ENCODE measurements around the gene RGS6. TPM values are rescaled to one million over a fixed set of nuclear protein-coding genes. Genes with fewer than 3 reads are reported as not detected.

Gene RGS6
- total RNA-seq, 2 experiments from 2014 or later, result not detected

- Mint-ChIP-seq H3K27me3 (no peaks in the 10 kb centered on the region), H3K4me1 (ENCODE audit: low read depth) (no peaks in the 10 kb centered on the region), H3K4me3 (no peak overlapping the region), H3K9me3 (no peaks in the 10 kb centered on the region), H3K27ac (no peak overlapping the region), H3K36me3 (ENCODE audit: low read depth) (no peaks in the 10 kb centered on the region)
- no peaks in the 10 kb centered on the region for H3K36me3 ChIP-seq (ENCODE audit: insufficient read depth, low read length)
- no peak overlapping the region for H3K27ac ChIP-seq (ENCODE audit: low read depth in 1 of 2, low read length in 2 of 2)
- ChIA-PET CTCF (no interaction called here), POLR2A (no interaction called here)
- H3K4me3 ChIP-seq (ENCODE audit: low read length), result no peak overlapping the region
- intact Hi-C loops (cut with DNase I, micrococcal nuclease), result no loop called here
- ATAC-seq (ENCODE audit: poor library complexity), result no peak
- no peak for TF ChIP-seq CTCF (IDR thresholded peaks at IDR 0.05)
- no peaks in the 10 kb centered on the region for H3K4me1 ChIP-seq (ENCODE audit: insufficient read depth, low read length)
- H3K27me3 ChIP-seq (ENCODE audit: control insufficient read depth in 1 of 2, insufficient read depth in 2 of 2, low read length in 2 of 2), result no peaks in the 10 kb centered on the region
- H3K9me3 ChIP-seq (ENCODE audit: control insufficient read depth in 1 of 2, insufficient read depth in 1 of 2, low read length in 2 of 2), result peaks cover 0 to 6% of the 10 kb centered on the region in 2 experiments
- DNase-seq, result no peak
Measured at GRCh38 chr14:72611506-72611905, 679.3 kb downstream of the RGS6 start.

DNA sequence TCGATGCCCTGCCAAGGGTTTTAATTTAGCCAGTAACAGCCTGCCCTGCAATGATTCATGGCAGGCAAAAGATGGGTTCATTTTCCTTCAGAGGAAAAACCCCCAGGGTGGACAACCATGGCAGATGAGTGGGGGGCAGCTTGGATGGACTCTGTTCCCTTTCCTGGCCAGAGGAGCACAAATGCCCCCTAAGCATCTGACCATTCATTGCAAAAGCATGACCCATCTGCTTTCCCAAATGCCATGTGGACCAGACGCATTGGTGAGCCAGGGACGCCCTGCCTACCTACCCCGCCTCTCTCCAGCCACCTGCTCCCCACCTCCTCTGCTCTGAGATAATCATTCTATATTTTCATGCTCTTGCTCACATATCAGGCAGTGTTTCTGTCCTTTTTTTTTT lies 679.8 kb downstream of the RGS6 start:
- no peaks in the 10 kb centered on the region for H3K27me3 ChIP-seq (ENCODE audit: control insufficient read depth in 1 of 2, insufficient read depth in 2 of 2, low read length in 2 of 2)
- H3K4me3 Mint-ChIP-seq, result no peak overlapping the region

DNA sequence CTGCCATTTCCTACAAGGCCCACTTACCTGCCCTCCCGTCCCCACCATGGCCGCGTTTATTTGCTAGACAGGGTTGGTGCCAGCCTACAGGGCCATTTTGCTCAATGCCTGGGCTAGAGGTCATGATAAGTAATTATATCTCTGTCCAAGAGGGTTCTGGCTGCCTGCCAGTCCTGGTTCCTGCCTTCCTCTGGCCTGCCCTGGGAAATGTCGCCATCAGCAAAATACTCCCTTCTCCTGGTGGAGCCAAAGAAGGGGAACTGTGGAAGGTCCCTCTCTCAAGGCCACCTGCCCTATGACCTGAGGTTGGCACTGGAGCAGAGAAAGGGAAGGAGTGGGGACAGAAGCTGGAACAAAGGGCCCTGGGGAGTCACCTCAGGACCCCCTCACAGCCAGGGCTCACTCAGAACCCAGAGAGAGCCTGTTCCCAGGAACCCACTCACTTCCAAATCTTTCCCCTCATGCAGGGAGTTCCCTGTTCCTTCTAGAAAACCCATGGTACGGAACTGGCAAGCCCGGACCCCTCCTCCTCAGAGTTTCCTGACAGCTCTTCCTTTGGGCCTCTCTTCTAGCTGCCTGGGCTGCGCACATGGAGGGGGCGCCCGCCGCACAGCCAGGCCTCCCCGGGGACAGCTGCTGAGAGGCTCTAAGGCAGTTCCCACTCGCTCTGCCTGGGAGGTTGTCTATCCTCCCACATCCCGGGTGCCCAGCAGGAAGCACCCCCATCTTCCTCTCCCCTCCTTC lies 681.2 kb downstream of the RGS6 start:
- no peaks in the 10 kb centered on the region for H3K4me1 ChIP-seq (ENCODE audit: insufficient read depth, low read length)
- ATAC-seq (ENCODE audit: poor library complexity), result no peak
- H3K27ac ChIP-seq (ENCODE audit: low read depth in 1 of 2, low read length in 2 of 2), result no peak overlapping the region
- CTCF ChIA-PET, result no interaction called here
- H3K27me3 Mint-ChIP-seq, result no peaks in the 10 kb centered on the region
- intact Hi-C loops (cut with DNase I, micrococcal nuclease), result no loop called here
- no peaks in the 10 kb centered on the region for H3K9me3 Mint-ChIP-seq
- no peaks in the 10 kb centered on the region for H3K36me3 ChIP-seq (ENCODE audit: insufficient read depth, low read length)
- peaks cover 0 to 6% of the 10 kb centered on the region in 2 experiments for H3K9me3 ChIP-seq (ENCODE audit: control insufficient read depth in 1 of 2, insufficient read depth in 1 of 2, low read length in 2 of 2)
- no peak overlapping the region for H3K4me3 Mint-ChIP-seq
- H3K36me3 Mint-ChIP-seq (ENCODE audit: low read depth), result no peaks in the 10 kb centered on the region
- no peaks in the 10 kb centered on the region for H3K4me1 Mint-ChIP-seq (ENCODE audit: low read depth)
- POLR2A ChIA-PET, result no interaction called here
- no peaks in the 10 kb centered on the region for H3K27me3 ChIP-seq (ENCODE audit: control insufficient read depth in 1 of 2, insufficient read depth in 2 of 2, low read length in 2 of 2)
- no peak for DNase-seq
- TF ChIP-seq CTCF (IDR thresholded peaks at IDR 0.05), result no peak
- H3K4me3 ChIP-seq (ENCODE audit: low read length), result no peak overlapping the region
- H3K27ac Mint-ChIP-seq, result no peak overlapping the region

More for the DNA sequence above, 679.8 kb downstream of the RGS6 start:
- H3K27me3 Mint-ChIP-seq, result no peaks in the 10 kb centered on the region
- intact Hi-C loops (cut with DNase I, micrococcal nuclease), result no loop called here
- Histone ChIP-seq H3K27ac (ENCODE audit: low read depth in 1 of 2, low read length in 2 of 2) (no peak overlapping the region), H3K9me3 (ENCODE audit: control insufficient read depth in 1 of 2, insufficient read depth in 1 of 2, low read length in 2 of 2) (peaks cover 0 to 6% of the 10 kb centered on the region in 2 experiments), H3K36me3 (ENCODE audit: insufficient read depth, low read length) (no peaks in the 10 kb centered on the region), H3K4me1 (ENCODE audit: insufficient read depth, low read length) (no peaks in the 10 kb centered on the region), H3K4me3 (ENCODE audit: low read length) (no peak overlapping the region)
- H3K36me3 Mint-ChIP-seq (ENCODE audit: low read depth), result no peaks in the 10 kb centered on the region
- CTCF ChIA-PET, result no interaction called here
- no peak for DNase-seq
- ATAC-seq (ENCODE audit: poor library complexity), result no peak
- TF ChIP-seq CTCF (IDR thresholded peaks at IDR 0.05), result no peak
- no peaks in the 10 kb centered on the region for H3K9me3 Mint-ChIP-seq
- POLR2A ChIA-PET, result no interaction called here
- H3K27ac Mint-ChIP-seq, result no peak overlapping the region
- no peaks in the 10 kb centered on the region for H3K4me1 Mint-ChIP-seq (ENCODE audit: low read depth)

Data from CD4-positive, alpha-beta T cell (primary cell).